GM12891 (cell line): Measurements from ENCODE around the gene ZSWIM1.
"Not testable (repeated sequence)": the region's sequence is repeated elsewhere in the genome, so short reads cannot be mapped to it uniquely, and the experiment has no call there.

ENCODE experiments used
- DNase-seq: peaks from one replicate; pipeline ENCODE4 v3.0.0; 2011; ENCODE audit warnings: low spot score; ENCODE audit not compliant: insufficient read length
- FAIRE-seq: peaks from 2 replicates; lab custom pipeline; 2011; peaks lifted over from hg19 to GRCh38; lab: Jason Lieb, UNC
- PAX5 ChIP-seq: IDR thresholded peaks from 2 replicates; pipeline ENCODE4 v1.6.1; 2011; ENCODE audit warnings: low read length, moderate library complexity, mild to moderate bottlenecking; ENCODE audit not compliant: insufficient read depth, severe bottlenecking
- POLR2A ChIP-seq: IDR thresholded peaks from 2 replicates; pipeline ENCODE4 v1.6.1; 2011; ENCODE audit warnings: low read depth, low read length, control low read depth
- POLR2AphosphoS5 ChIP-seq: IDR thresholded peaks from 2 replicates; pipeline ENCODE4 v1.6.1; 2011; ENCODE audit warnings: low read depth, low read length, control low read depth
- POU2F2 ChIP-seq: IDR thresholded peaks from 2 replicates; pipeline ENCODE4 v1.6.1; 2011; ENCODE audit warnings: low read depth, mild to moderate bottlenecking, control low read depth, low read length, moderate library complexity
- SPI1 ChIP-seq: IDR thresholded peaks from 2 replicates; pipeline ENCODE4 v1.6.1; 2011; ENCODE audit warnings: low read depth, low read length, control low read depth
- TAF1 ChIP-seq: IDR thresholded peaks from 2 replicates; pipeline ENCODE4 v1.6.1; 2011; ENCODE audit warnings: low read depth, low read length, control low read depth

ZSWIM1 gene

DNA sequence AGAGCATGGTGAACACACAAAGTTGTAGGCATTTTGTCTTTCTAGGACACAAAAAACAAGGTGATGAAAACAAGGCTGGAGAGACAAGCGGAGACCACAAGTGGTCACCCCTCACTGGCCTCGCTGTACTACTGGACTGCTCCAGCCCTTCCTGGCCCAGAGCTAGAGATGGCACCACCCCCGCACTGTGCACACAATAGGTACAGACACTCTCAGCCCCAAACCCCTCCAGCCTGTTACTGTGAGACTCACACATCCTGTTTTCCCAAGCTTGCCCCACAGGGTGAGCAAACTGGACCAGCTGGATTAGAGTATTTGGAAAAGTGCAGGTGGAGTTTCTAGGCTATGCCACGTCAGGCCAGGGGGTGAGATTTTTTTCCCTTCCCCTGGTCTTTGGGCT is 8.4 kb upstream of the ZSWIM1 start:
- no peak for FAIRE-seq
- TF ChIP-seq TAF1 (no peak), POLR2AphosphoS5 (no peak), POU2F2 (no peak), SPI1 (no peak)

DNA sequence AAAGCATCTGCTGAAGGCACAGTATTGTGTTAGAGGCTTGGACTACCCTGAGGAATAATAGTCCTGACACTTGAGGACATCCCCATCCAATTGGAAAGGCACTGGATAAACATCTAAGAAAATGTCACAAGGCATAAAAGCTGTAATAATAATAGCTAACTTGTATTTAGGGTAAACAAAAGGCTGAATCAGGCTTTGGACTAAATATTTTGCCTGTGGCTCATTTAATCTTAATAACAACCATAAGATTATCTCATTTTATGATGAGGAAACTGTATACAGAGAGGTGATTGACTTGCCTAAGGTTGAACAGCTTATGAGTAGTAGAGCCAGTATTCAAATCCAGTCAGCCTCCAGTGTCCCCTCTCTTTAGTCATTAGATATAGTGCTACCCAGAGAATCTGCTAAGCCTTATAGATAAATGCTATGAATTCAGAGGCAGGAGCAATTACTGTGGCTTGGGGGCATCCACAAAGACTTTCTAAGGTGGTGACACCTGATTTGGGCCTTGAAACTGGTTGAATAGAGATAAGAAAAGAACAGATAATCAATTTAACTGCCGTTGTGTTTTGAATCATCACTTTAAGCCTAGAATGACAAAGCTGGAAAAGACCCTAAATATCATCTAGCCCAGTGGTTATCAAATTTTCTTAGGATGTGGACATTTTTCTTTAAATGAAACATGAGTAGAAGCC is 7.5 kb upstream of the ZSWIM1 start:
- DNase-seq (no peak), FAIRE-seq (no peak)
- no peak for TF ChIP-seq POLR2A
- no peak for TF ChIP-seq TAF1
- TF ChIP-seq PAX5 = no peak
- TF ChIP-seq SPI1 = no peak
- TF ChIP-seq POLR2AphosphoS5 = no peak
- TF ChIP-seq POU2F2 = no peak

More for the DNA sequence above, 8.4 kb upstream of the ZSWIM1 start:
- DNase-seq = no peak

- FAIRE-seq, DNase-seq: not testable (repeated sequence)
Observed at GRCh38 chr20:45874104-45874481, 6.9 kb upstream of the ZSWIM1 start.

GRCh38 chr20:45874576-45874975 is 6.5 kb upstream of the ZSWIM1 start:
- DNase-seq = no peak
- TF ChIP-seq SPI1 (no peak), POU2F2 (no peak), POLR2A (no peak), PAX5 (no peak), TAF1 (no peak), POLR2AphosphoS5 (no peak)
- no peak for FAIRE-seq

- no peak for DNase-seq
- FAIRE-seq = no peak
- TF ChIP-seq TAF1 = no peak
Observed at GRCh38 chr20:45878076-45878761, 2.8 kb upstream of the ZSWIM1 start.

GRCh38 chr20:45882469-45883099 is 1.6 kb downstream of the ZSWIM1 start:
- no peak for FAIRE-seq
- TF ChIP-seq PAX5 (no peak), POLR2A (no peak), POU2F2 (no peak)

GRCh38 chr20:45883100-45883469 is 2.1 kb downstream of the ZSWIM1 start:
- DNase-seq (no peak), FAIRE-seq (no peak)
- TF ChIP-seq PAX5 = no peak
- TF ChIP-seq SPI1 = no peak
- no peak for TF ChIP-seq TAF1

More at GRCh38 chr20:45882469-45883099, 1.6 kb downstream of the ZSWIM1 start:
- DNase-seq = no peak

GRCh38 chr20:45886590-45887345 is 5.7 kb downstream of the ZSWIM1 start:
- TF ChIP-seq POLR2AphosphoS5 = 0 out of 2 replicates have a peak, but pooled peaks have one; percentile 42
- no peak for TF ChIP-seq POU2F2
- DNase-seq (no peak), FAIRE-seq (no peak)

- TF ChIP-seq TAF1 = no peak
- no peak for TF ChIP-seq POLR2AphosphoS5
- TF ChIP-seq POU2F2 = no peak
- TF ChIP-seq SPI1 = no peak
- no peak for TF ChIP-seq POLR2A
- no peak for TF ChIP-seq PAX5
- DNase-seq (no peak), FAIRE-seq (no peak)
Observed at GRCh38 chr20:45887346-45887715, 6.3 kb downstream of the ZSWIM1 start, which contains the start of gene SPATA25. TSS of gene SPATA25 (minus strand) at chr20:45887622. CDS start at chr20:45887590, 32 bp downstream.

GRCh38 chr20:45888681-45889080 is 7.7 kb downstream of the ZSWIM1 start:
- no peak for FAIRE-seq
- TF ChIP-seq SPI1 (no peak), POLR2A (no peak), TAF1 (no peak), PAX5 (no peak)
- no peak for DNase-seq
